NAMALWA (cell line): ENCODE results near the gene RNF10.
A peak's percentile ranks its signal among the peaks of the same experiment; 100 is the strongest.
"Not testable (repeated sequence)": the region's sequence is repeated elsewhere in the genome, so short reads cannot be mapped to it uniquely, and the experiment has no call there.

Experiments
- DNase-seq: peaks from one replicate; pipeline ENCODE4 v3.0.0-alpha.2; 2015; ENCODE audit warnings: low spot score

RNF10 gene

GRCh38 chr12:120534203-120534702, at the start of gene RNF10:
Gene RNF10, plus strand, starts transcription at chr12:120534356. Its CDS starts 456 bp downstream, at chr12:120534812.
- DNase-seq = peak; percentile 95

GRCh38 chr12:120485961-120486881, 47.9 kb upstream of the RNF10 start:
- DNase-seq = peak; percentile 73

- not testable (repeated sequence) for DNase-seq
These were observed 46.6 kb upstream of the RNF10 start for GRCh38 chr12:120487552-120487951.

- DNase-seq = no peak
These were observed 46.0 kb upstream of the RNF10 start for GRCh38 chr12:120488057-120488640.

GRCh38 chr12:120489018-120489417, 45.1 kb upstream of the RNF10 start:
- DNase-seq = no peak

GRCh38 chr12:120490325-120490724, 43.8 kb upstream of the RNF10 start:
- no peak for DNase-seq

- DNase-seq = no peak
These were observed 43.2 kb upstream of the RNF10 start for GRCh38 chr12:120490833-120491512.

- no peak for DNase-seq
These were observed 38.9 kb upstream of the RNF10 start for GRCh38 chr12:120495186-120495730.

GRCh38 chr12:120495731-120496412, 38.3 kb upstream of the RNF10 start, which contains the start of gene DYNLL1:
Gene DYNLL1, plus strand, starts transcription at chr12:120496113. Its CDS starts 309 bp downstream, at chr12:120496422.
- peak; percentile 96 for DNase-seq

- peak; percentile 69 for DNase-seq
These were observed 37.5 kb upstream of the RNF10 start for GRCh38 chr12:120496413-120497340.

GRCh38 chr12:120497524-120498150, 36.5 kb upstream of the RNF10 start:
- no peak for DNase-seq

GRCh38 chr12:120498870-120499515, 35.2 kb upstream of the RNF10 start:
- DNase-seq = no peak

GRCh38 chr12:120500581-120500980, 33.6 kb upstream of the RNF10 start:
- DNase-seq = no peak

GRCh38 chr12:120504587-120504986, 29.6 kb upstream of the RNF10 start:
- DNase-seq = no peak

GRCh38 chr12:120508537-120508936, 25.6 kb upstream of the RNF10 start:
- no peak for DNase-seq

GRCh38 chr12:120514002-120514401, 20.2 kb upstream of the RNF10 start:
- DNase-seq = no peak

GRCh38 chr12:120515496-120515895, 18.7 kb upstream of the RNF10 start:
- DNase-seq = no peak

- DNase-seq = not testable (repeated sequence)
These were observed 14.8 kb upstream of the RNF10 start for GRCh38 chr12:120519324-120519723.

GRCh38 chr12:120522568-120522967, 11.6 kb upstream of the RNF10 start:
- DNase-seq = no peak
